ENCODE measurements around the gene CDX1. TPM values are rescaled to one million over a fixed set of nuclear protein-coding genes. Genes with fewer than 3 reads are reported as not detected.

The CDX1 gene
- total RNA-seq, 1 donor from 2014 or later: not detected

GRCh38 chr5:150121448-150122157 lies 45.0 kb upstream of the CDX1 start:
- H3K4me3 ChIP-seq (ENCODE audit: low read depth, low read length): no peak overlapping the region
- TF ChIP-seq, protein P1, sequence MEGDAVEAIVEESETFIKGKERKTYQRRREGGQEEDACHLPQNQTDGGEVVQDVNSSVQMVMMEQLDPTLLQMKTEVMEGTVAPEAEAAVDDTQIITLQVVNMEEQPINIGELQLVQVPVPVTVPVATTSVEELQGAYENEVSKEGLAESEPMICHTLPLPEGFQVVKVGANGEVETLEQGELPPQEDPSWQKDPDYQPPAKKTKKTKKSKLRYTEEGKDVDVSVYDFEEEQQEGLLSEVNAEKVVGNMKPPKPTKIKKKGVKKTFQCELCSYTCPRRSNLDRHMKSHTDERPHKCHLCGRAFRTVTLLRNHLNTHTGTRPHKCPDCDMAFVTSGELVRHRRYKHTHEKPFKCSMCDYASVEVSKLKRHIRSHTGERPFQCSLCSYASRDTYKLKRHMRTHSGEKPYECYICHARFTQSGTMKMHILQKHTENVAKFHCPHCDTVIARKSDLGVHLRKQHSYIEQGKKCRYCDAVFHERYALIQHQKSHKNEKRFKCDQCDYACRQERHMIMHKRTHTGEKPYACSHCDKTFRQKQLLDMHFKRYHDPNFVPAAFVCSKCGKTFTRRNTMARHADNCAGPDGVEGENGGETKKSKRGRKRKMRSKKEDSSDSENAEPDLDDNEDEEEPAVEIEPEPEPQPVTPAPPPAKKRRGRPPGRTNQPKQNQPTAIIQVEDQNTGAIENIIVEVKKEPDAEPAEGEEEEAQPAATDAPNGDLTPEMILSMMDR (conservative IDR thresholded peaks at IDR 0.05; ENCODE audit: low read depth, low read length): no peak
- DNase-seq (ENCODE audit: low read depth): no peak

DNA sequence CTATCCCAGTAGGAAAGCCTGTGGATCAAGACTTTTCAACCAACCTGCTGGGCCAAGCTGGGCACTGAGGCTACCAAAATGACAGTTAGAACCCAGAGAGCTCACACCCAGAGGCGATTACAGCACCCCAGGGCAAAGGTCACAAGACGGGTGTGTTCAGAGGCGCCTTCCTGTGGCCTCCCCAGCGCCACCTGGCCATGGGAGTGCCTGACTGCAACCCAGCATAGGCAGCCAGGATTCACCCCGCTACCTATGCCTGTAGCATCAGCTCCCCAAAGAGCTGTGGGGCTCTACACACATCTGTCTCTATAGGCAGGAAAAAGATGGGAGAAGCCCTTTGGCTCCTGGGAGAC lies 44.4 kb upstream of the CDX1 start:
- TF ChIP-seq, protein P1 (conservative IDR thresholded peaks at IDR 0.05; ENCODE audit: low read depth, low read length): peak; percentile 50
- DNase-seq (ENCODE audit: low read depth): no peak
- H3K4me3 ChIP-seq (ENCODE audit: low read depth, low read length): no peak overlapping the region

DNA sequence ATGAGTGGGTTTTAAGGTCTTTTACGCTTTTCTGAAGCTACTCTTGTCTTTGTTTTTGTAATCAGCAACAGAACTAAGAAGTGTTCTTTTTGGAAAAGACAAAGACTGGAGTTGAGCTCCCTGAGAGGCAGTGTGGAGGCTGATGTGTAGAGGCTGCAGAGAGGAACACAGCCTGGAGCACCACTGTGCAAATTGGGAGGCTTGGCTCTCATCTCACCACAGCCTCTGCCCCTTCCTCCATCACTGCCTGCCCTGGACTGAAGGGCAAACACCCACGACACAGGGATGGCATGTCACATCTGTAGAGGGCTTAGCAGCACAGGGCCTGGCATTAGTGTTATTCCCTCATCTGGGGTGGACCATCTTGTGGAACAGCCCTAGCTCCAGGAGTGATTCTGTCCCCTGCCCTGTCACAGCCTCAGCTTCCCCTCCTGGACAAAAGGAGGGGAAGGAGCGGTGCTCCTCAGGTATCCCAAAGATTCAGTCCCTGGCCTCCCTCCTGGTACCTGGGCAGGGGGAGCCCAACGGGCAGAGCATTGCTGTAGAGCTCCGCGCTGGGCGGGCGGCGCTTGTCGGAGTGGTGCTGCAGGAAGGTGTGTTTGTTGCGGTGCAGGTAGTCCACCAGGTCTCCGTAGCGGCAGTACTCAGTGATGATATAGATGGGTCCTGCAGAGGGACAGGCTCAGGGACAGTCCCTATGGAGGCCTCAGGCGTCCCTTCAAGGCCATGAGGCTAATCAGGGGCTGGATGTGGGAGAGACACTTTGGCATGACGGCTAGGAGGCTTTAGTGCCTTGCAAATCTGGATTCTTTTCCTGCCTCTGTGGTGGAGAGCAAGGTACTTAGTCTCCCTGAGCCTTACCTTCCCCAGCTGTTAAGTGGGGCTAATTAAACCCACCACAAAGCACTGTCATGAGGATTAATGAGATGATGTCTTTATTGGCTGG lies 43.8 kb upstream of the CDX1 start:
- DNase-seq (ENCODE audit: low read depth): no peak
- H3K4me3 ChIP-seq (ENCODE audit: low read depth, low read length): no peak overlapping the region
- TF ChIP-seq, protein P1 (conservative IDR thresholded peaks at IDR 0.05; ENCODE audit: low read depth, low read length): no peak

- H3K4me3 ChIP-seq (ENCODE audit: low read depth, low read length): no peak overlapping the region
- TF ChIP-seq, protein P1 (conservative IDR thresholded peaks at IDR 0.05; ENCODE audit: low read depth, low read length): no peak
- DNase-seq (ENCODE audit: low read depth): no peak
These were observed 43.0 kb upstream of the CDX1 start for GRCh38 chr5:150123542-150123941.

- no peak overlapping the region for H3K4me3 ChIP-seq (ENCODE audit: low read depth, low read length)
- DNase-seq (ENCODE audit: low read depth): no peak
- TF ChIP-seq, protein P1 (conservative IDR thresholded peaks at IDR 0.05; ENCODE audit: low read depth, low read length): no peak
These were observed 42.4 kb upstream of the CDX1 start for GRCh38 chr5:150124111-150124557.

- TF ChIP-seq, protein P1 (conservative IDR thresholded peaks at IDR 0.05; ENCODE audit: low read depth, low read length): no peak
- no peak overlapping the region for H3K4me3 ChIP-seq (ENCODE audit: low read depth, low read length)
- no peak for DNase-seq (ENCODE audit: low read depth)
These were observed 42.0 kb upstream of the CDX1 start for GRCh38 chr5:150124596-150124995.

Measured in epithelial cell of proximal tubule (primary cell).